GM10847 (cell line): ENCODE data around the gene NYAP1.
A peak's percentile ranks its signal among the peaks of the same experiment; 100 is the strongest.

ENCODE experiments used
- POLR2A ChIP-seq: IDR thresholded peaks from 2 replicates; pipeline ENCODE4 v1.6.1; 2011; ENCODE audit not compliant: insufficient read length; ENCODE audit errors: extremely low read depth

NYAP1 gene

DNA sequence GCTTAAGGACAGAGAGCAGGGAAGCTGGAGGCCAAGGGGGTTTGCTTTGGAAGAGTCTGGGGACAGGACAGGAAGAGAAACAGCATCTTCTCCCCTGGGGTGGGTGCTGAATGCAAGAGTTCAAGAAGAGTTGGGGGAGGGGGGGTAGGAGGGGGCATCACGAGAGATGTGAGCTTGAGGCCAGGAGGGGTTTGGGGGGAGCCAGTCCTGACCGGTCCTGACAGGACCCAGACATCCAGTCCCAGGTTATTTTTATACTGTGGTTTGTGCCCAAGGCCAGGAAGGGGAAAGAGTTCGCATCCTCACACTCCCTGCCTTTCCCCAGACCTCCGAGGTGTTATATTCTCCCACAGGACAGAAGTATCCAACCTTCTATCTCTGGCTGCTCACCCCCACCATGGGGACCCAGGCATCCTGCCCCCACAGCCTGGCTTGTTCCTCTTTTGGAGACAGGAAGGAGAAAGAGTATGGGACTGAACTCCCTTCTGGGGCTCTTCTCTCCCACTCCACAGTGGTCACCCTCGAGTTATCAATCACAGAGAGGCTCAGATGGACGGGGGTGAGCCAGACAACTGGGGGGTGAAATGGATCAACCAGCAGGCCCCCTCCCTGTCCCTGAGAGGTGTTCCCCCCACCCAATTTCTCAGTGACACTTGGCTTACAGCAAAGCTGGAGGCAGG lies 7.5 kb upstream of the NYAP1 start:
- no peak for TF ChIP-seq POLR2A

DNA sequence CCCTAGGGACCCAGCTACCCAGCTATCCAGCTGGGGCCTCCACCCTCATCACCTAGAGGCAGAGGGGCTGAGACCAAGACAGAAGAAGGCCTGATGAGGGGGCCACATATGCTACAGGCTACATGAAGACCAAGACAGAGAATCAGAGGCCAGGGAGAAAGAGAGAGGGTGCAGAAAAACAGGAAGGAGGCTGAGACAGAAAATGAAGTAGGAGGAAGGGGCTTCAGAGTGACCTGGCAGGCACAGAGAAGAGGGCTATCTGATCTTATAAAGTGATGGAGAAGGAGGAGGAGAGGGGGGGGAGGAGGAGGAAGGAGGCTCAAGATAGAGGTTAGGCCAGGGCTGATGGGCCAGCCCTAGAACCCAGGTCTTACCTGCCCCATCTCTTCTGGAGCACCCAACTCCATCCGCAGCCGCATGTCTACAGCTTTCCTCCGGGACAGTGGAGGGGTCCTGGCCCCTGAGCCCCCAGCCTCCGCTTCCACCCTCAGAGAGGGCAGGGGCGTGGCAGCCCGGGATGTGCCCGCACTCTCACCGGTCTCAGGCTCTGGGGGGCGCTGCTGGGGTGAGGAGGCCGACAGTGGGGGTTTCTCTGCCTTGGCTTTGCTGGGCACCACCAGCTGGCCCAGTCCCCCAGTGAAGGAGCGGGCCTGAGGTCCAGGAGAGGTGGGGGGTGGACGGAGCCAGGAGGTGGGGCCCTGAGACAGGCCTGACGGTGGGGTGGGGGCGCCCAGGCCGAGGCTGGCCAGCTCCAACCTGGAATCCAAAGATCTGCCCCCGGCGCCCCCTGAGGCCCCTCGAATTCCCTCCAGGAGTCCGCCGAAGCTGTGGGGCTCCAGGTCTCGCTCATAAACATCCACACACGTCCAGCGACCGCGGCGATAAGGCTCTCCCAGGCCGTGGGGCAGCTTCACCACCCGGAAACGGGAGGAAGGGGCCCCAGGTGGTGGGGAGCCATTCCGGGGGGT lies 6.5 kb upstream of the NYAP1 start:
- no peak for TF ChIP-seq POLR2A

DNA sequence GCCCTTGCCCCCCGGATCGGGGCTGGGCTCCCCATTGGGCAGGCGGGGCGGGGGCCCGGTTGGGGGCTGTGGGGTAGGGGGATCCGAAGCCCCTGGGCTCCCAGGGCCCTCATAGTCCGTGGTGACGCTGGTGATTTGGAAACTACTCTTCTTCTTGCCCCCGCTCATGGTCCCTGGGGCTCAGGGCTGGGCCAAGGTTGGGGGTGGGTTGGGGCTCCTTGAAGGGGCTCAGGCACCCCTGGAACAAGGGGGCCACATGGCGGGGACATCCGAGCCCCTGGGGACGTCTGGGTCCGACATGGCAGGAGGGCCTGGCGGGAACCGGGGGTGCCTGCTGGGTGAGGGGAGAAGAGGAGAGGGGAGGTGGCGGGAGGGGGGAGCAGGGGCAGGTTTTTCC lies 5.9 kb upstream of the NYAP1 start:
- no peak for TF ChIP-seq POLR2A

DNA sequence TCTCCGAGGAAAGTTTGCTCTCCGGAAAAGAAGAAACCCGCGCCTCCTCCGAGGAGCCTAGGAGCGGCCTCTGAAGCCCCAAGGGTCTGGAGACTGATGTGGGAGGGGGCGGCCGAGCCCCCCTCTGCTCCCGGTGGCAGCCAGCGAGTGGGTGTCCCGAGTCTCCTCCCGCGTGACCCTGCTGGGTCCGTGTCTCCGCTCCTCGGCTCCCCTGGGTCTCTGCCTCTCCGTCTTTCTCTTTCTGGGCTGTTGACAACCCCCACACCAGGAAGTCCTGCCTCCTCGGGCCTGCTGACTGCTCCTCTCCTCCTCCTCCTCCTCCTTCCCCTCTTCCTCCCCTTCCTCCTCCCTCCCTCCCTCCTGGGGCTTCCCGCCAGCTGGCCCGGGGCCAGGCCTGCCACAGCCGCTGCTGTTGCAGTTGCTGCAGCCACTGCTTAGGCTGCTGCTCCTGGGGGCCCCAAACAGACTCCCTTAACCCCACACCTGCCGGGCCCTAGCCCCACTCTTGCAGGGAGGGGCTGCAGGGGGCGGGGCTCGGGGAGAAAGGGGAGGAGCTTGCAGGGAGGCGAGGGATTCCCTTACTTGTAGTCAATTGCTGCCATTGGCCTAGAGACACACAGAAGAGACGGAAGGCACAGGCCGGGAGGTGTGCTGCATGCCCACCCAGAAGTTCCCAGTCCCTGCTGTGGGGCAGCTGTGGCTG lies 4.6 kb upstream of the NYAP1 start, which contains the start of gene TSC22D4:
TSC22D4 (minus strand) TSS at position 257 of the 703 bp plus-strand sequence. CDS start 1,176 bp downstream, outside the sequence.
- TF ChIP-seq POLR2A = peak; percentile 63

DNA sequence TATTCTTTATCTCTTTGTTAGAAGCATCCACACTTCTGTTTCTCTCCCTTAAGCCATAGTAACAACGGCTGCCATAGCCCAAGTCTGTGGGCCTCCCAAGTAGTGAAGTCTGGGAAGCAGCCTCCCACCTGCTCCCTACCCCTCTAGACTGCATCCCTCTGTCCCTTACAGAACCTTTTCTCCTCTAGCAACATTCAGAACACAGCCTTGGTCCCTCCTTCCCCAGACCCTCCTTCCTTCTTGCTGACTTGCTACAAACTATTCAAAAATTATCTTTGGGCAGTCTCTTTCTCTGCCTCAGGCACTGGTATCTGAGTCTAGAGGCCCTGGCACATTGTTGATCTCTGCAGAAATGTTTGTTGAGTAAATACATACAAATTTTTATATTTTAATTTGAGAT lies 2.3 kb upstream of the NYAP1 start:
- no peak for TF ChIP-seq POLR2A

DNA sequence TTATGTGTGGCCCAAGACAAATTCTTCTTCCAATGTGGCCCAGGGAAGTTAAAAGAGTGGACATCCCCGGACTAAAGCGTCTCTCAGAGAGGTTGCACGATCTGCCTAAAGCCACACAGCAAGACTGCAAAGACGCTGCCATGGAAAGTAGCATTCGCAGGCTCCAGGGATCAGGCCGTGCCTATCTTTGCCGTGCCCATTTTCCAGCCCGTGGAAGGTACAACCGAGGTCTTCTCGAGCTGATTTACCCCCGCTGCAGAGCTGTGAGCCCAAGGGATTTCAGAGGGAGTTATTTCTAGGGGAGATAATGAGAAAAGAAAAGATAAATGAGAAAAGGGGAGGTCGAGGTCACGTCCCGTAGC lies 1.0 kb upstream of the NYAP1 start:
- TF ChIP-seq POLR2A = no peak

DNA sequence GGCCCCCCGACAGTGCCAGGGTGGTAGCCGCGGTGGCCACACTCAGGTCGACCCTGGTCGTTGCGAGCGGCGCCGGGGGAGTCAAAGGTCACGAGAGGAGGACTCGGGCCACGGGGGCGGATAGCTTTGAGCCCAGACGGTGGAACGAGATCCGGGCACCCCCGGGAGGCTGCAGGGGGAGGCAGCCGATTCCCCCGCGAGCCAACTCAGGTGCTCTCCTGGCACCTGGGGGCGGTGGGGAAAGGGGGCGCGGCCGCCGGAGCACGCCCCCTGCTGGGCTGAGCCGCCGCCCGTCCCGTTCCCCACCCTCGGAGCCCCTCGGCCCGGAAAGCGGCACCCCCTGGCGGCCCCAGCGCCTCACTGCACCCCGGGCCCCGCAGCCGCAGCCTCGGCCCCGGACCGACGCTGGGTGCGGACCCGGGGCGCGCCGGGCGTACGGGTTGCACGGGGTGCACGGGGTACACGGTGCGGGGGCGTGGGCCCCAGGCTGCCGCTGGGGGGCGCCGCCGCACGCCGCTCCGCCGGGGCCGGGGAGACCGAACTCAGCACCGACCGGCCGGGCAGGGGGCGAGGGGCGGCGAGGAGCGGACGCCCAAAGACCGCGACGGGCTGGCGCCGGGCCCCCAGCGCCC lies 521 bp upstream of the NYAP1 start:
- TF ChIP-seq POLR2A = no peak

DNA sequence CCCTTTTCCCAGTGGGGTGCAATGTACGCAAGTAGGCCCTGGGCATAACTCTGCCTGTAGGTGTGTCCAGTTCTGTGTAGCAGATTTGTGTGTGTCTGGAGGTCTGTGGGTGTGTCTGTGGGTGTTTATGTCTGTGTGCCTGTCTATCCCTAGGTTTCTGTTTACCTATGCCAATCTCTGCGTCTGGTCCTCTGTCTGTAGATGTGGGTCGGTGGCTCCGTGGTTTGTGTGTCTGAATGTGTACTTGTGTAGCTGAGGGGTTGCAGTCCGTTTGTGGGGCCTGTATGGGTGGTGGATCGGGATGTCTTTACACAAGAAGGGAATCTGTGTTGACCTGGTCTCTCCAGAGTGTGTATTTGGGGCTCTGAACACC lies 932 bp downstream of the NYAP1 start:
- TF ChIP-seq POLR2A = no peak

DNA sequence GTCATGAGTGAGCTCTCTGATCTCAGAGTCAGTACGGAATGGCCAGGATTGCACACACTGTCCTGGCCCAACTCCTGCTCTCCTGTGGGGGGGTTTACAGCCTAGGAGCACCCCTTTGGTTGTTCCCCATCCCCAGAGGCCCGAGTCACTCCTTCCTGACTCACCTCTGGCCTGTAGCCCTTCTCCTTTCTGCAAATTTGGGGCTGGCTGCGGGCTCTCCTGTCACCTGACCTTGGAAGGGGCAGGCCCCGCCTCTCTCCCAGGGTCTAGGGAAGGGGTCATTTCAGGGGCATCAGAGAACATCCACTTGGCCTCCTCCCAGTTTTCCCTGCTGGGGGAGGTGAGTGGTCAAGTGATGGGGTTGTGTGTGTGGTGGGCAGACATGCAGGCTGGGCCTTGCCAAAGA lies 1.7 kb downstream of the NYAP1 start:
- no peak for TF ChIP-seq POLR2A

DNA sequence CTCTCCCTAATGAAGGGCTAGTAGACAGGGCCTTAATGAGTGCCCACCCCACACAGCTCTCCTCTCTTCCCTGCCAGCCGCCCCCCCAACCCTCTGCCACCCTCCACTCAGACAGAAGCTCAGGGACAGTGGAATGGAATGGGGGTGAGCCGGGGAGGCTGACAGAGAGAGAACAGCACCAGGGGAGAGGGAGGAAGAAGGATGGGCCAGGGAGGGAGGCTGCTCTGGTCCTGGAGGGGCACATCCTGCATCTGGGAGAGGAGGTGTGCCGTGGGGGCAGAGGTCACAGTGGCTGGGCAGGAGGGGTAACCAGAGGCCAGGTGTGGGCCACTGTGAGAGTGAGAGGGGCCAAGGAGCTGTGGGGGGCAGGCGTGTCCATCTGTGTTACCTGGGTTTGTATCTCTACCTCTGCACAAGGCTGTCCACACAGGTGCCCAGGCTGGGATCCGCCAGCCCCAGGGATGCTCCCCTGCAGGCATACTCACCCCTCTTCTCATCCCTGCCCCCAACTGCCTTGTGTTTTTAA lies 2.4 kb downstream of the NYAP1 start:
- no peak for TF ChIP-seq POLR2A

DNA sequence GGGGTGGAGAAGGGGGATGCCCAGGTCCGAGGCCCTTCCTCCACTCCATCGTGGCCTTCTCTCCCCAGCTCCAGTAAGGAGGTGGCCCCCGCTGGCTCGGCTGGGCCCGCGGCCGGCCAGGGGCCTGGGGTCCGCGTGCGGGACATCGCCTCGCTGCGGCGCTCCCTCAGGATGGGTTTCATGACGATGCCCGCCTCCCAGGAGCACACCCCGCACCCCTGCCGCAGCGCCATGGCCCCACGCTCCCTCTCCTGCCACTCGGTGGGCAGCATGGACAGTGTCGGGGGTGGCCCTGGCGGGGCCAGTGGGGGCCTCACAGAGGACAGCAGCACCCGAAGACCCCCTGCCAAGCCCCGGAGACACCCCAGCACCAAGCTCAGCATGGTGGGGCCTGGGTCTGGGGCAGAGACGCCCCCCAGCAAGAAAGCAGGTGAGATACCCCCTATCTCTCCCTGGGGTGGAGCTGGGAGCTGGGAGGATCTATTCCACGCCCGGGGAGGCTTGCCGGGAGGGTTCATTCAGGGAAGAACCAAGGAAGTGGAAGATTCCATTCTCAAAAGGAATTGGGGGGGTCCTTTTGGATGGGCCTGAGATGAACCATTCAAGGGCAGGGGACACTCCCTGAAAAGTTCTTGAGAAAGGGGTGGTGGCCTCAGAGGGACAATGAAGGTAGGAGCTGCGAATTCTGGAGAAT lies 3.2 kb downstream of the NYAP1 start:
- TF ChIP-seq POLR2A = no peak

DNA sequence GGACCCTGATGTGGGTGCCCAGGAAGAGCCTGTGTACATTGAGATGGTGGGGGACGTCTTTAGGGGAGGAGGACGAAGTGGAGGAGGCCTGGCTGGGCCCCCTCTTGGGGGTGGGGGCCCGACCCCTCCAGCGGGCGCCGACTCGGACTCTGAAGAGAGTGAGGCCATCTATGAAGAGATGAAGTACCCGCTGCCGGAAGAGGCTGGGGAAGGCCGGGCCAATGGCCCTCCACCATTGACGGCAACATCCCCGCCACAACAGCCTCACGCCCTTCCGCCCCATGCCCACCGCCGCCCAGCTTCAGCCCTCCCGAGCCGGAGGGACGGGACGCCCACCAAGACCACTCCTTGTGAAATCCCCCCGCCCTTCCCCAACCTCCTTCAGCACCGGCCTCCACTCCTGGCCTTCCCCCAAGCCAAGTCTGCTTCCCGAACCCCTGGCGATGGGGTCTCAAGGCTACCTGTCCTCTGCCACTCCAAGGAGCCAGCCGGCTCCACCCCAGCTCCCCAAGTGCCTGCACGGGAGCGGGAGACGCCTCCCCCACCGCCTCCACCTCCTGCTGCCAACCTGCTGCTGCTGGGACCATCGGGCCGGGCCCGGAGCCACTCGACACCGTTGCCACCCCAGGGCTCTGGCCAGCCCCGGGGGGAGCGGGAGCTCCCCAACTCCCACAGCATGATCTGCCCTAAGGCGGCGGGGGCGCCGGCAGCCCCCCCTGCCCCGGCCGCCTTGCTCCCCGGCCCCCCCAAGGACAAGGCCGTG lies 4.8 kb downstream of the NYAP1 start:
- no peak for TF ChIP-seq POLR2A

DNA sequence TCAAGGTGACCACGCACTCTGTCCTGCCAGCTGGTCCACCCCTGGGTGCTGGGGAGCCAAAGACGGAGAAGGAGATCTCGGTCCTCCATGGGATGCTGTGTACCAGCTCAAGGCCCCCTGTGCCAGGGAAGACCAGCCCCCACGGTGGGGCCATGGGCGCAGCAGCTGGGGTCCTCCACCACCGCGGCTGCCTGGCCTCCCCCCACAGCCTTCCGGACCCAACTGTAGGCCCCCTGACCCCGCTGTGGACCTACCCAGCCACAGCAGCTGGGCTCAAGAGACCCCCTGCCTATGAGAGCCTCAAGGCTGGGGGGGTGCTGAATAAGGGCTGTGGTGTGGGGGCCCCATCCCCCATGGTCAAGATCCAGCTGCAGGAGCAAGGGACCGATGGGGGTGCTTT lies 5.4 kb downstream of the NYAP1 start:
- no peak for TF ChIP-seq POLR2A

DNA sequence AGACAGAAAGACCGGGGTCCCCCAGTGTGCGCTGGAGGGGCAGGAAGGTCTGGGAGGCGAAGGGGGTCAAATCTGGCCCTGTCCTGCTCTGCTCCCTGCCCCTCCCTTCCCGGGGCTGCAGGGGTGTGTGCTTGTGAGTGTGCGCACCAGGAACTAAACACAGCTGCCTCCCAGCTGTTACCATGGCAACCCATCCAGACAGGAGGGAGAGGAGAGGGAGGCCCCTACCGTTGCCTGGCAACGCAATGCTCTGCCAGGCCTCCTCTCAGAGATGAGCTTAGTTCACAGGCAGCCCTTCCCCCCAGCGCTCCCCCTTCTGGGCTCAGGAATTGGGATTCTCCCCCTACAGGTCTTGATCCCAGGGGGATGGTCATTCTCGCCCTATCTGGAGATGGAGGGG lies 6.1 kb downstream of the NYAP1 start:
- TF ChIP-seq POLR2A = no peak

DNA sequence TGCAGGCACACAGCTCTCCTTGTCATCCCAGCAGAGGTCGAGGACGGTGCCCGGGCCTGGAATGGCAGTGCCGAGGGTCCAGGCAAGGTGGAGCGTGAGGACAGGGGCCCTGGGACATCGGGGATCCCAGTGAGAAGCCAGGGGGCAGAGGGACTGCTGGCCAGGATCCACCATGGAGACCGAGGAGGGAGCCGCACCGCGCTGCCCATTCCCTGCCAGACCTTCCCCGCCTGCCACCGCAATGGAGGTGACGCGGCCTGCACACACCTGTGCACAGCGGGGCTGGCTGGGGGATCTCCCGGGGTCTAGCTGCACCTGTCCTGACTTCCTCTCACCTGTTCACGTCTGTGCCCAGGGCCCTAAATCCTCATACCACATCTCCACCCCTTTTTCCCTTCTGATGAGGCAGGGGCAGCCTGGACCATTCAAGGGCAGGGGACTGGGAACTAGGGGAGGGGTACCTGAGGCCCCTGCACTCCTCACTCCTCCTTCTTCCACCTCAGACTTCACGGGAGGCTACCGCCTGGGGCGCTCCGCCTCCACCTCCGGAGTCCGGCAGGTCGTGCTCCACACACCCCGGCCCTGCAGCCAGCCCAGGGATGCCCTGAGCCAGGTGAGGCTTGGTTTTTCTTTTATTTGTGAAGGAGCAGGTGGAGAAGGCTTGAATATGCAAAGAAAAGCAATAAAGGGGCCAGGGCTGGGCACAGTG lies 6.9 kb downstream of the NYAP1 start:
- no peak for TF ChIP-seq POLR2A
